HG03103 (cell line): Measurements from ENCODE around the gene AK4.

Experiments used
- ATAC-seq: cut with Tn5 transposase; IDR thresholded peaks from one replicate; pipeline ENCODE4 v1.9.1; 2021; ENCODE audit warnings: low read depth; ENCODE audit not compliant: unreplicated experiment

Gene AK4

DNA sequence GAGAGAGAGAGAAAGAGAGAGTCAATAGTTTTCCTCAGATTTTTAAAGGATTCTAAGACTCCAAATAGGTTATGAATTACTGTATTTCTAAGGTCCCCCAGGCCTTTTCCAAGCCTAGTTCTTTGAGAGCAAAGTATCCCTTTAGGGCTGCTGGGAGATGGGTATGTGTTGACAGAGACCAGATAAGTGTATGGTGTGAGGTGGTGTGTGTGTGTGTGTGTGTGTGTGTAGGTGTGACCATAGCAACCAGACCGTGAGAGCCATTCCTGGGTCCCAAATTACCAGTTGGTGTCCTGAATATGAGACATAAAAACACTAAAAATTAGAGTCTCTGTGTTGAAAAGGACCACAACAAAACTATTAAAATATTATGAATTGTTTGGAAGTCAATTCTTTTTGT is 119.7 kb downstream of the AK4 start:
- ATAC-seq = no peak

DNA sequence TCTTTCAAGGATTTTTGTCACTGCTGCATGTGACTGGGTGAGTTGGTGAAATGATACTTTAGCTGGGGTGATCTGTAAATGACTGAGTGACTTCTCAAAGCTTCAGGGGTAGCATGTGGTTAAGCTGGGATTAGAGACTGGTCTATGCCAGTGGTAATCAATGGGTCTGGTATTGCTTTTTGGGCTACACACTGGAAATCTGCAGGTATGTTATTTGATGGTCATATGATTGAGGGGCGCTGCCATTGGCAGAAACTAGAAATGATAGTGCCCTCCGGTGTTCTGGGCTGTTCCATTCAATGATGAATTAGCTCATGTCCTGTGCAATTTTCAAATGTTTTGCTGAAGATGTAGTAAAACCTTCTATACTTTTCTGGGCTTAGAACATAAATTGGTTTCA is 121.6 kb downstream of the AK4 start:
- ATAC-seq = no peak

DNA sequence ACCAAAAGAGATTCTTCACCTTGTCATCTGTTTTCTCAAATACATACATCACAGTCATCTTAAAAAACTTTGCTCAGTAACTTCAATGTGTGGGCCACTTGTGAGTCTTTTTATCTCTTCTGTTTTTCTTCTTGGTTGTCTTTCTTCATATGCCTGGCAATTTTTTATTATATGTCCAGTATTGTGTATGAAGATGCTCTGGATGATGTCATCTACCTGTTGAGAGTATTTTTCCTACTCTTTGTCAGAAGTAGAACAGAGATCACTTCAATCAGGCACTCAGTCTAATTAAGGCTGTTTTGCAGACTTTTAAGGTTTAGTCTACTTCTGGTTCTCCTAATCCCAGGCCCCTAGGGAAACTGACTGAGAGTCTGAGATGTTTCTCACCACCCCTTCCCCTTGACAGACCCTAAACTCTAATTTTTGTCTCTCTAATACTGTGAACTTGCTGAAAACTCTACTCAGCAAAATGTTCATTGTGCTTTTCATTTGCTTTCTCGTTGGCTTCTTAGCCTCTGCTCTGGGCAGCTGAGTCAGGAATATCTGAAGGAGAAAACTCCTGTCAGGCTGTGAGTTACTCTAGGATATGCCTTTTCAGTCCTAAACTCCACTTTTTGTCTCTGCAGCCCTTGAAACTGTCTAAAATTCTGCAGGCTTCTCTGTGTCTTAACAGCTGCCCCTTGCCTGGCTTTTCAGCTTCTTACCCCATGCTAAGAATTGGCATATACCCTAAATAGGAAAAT is 128.4 kb downstream of the AK4 start:
- ATAC-seq = no peak

DNA sequence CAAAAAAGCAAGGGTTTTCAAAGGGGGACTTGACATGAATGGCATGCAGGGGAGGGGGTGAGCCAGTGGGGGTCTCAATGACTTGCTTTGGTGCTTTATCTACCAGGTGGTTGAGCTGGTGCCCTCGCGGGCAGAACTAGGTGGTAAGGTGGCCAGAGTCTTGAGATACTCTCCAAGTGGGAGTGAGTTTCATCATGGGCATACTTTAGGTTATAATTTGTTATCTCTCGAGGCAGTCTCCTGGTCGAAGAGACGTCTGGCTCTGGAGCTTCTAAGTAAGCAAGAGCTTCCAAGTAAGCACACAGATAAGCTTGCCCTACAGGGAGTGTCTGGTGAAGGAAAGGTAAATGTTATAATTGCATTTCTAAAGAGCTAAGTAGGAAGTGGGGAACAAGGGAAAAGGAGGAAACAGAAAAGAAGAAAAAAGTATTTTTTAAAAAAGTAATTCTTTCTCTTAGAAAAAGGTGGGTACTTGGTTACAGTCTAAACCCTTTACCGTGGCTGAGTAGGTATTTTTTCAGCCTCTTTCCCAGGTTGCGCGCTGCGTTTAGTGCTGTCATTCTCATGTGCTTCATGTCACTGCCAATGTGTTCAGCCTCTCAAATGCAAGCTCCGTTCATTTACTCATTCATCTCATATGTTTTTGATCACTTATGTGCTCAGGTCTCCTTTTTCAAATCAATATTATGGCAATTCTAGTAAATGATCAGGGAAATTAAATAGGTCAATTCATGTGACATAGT is 129.8 kb downstream of the AK4 start:
- ATAC-seq = no peak

DNA sequence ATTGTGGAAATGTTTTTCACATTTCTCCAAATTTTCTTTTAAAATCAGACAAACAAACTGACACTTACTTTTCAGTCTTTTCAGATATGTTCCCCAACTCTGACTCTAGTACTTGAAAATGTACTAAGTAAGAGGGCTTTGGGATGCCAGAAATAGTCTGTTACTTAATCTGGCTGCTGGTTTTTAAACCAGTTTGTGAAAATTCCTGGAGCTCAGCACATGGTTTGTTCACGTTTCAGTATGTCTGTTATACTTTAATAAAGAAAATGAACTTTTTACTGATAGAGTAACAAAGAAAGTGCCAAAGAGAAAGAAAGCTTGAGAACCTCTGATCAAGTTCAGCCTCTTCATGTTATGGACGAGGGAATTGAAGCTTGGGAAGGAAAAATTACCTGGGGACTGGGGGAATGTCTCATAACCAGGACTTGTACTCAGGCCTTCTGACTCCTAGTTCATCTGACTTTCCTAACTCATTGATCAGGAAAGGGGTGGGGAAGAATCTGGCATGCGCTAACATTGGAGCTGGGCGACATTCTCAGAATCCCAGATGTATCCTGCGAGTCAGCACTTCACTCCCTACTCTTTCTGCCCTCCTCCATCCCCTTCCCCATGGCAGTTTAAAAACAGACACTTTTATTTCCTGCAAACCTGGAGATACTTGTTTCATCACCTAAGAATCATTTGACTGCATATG is 130.5 kb downstream of the AK4 start:
- ATAC-seq = no peak

DNA sequence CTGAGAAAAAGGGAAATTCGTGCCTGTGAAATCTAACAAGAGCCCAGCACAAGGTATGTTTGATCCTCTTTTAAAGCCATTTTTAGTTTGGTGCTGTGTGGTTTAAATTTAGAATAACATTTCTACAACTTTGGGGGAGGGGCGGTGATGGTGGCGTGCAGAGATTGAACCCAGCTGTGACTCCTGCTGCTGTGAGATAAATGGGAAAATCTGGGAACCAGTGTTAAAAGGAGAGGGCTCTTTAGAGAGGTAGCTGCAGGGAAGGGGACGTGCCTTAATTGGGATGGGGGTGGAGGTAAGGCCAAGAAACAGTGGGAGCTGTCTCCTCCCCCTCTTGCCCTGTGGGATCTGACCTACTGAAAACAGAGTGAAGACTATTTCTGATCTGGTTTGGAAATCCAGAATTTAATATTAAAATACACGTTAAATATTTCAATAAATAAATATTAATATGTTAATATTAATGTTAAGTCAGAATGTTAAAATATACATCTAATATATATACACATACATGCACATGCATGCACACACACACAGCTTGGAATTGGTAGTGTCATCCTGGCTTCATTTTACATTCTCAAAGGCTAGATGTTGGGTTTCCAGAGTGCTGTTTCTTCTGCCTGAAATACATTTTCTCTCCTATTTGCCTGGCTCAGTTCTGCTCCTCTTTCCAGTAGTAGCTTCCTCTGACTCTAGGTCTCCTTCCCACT is 131.2 kb downstream of the AK4 start:
- ATAC-seq = no peak
